Activated naive CD4-positive, alpha-beta T cell treated with anti-CD3 and anti-CD28 coated beads for 36 hours (primary cell): ENCODE results near the gene RPL18. TPM values are rescaled to one million over a fixed set of nuclear protein-coding genes. Genes with fewer than 3 reads are reported as not detected.
"Not testable (repeated sequence)": the region's sequence is repeated elsewhere in the genome, so short reads cannot be mapped to it uniquely, and the experiment has no call there.

ENCODE experiments used
- CTCF ChIA-PET: fragments of 350-600 bp; sonication (Branson Sonifier 250); formaldehyde crosslinking; loops from one replicate; lab custom pipeline; 2021; ENCODE audit warnings: antibody characterized with exemption; lab: Charles Lee
- DNase-seq: peaks from one replicate; pipeline ENCODE4 v3.0.0-alpha.2; 2020
- H3K27ac Mint-ChIP-seq: one replicate; pipeline ENCODE4 v1.8.0; 2021; ENCODE audit warnings: mild to moderate bottlenecking, mixed read lengths
- H3K27me3 Mint-ChIP-seq: one replicate; pipeline ENCODE4 v1.8.0; 2021; ENCODE audit warnings: low read depth, mixed read lengths
- H3K36me3 Mint-ChIP-seq: one replicate; pipeline ENCODE4 v1.8.0; 2021; ENCODE audit warnings: low read depth, mixed read lengths
- H3K4me1 Mint-ChIP-seq: one replicate; pipeline ENCODE4 v1.8.0; 2021; ENCODE audit warnings: low read depth, mixed read lengths
- H3K4me3 Mint-ChIP-seq: one replicate; pipeline ENCODE4 v1.8.0; 2021; ENCODE audit warnings: mild to moderate bottlenecking, moderate library complexity, mixed read lengths
- H3K9me3 Mint-ChIP-seq: one replicate; pipeline ENCODE4 v1.8.0; 2021; ENCODE audit warnings: mixed read lengths
- intact Hi-C: fragments of 100-400 bp; cut with micrococcal nuclease; formaldehyde crosslinking; loops from one replicate; pipeline ENCODE4 v1.15.1; 2023
- total RNA-seq, 2 experiments: library from RNA; stranded (reverse); gene quantifications; one replicate each; pipeline ENCODE4 v1.2.3, GENCODE V29; 2021

Gene RPL18
- total RNA-seq, 2 experiments from 2014 or later = 2,373 to 2,473 TPM

- intact Hi-C loops = no loop called here
- peak overlapping the region; percentile 80 for H3K4me3 Mint-ChIP-seq
- H3K9me3 Mint-ChIP-seq = no peaks in the 10 kb centered on the region
- H3K36me3 Mint-ChIP-seq = peaks cover 3% of the 10 kb centered on the region
- DNase-seq = no peak
- peaks cover 49% of the 10 kb centered on the region for H3K4me1 Mint-ChIP-seq
- H3K27ac Mint-ChIP-seq = peak overlapping the region; percentile 93
- H3K27me3 Mint-ChIP-seq = no peaks in the 10 kb centered on the region
- CTCF ChIA-PET = interaction anchor here (0.5 to 0.8 kb wide), 4 partner anchors 12 to 968 kb away, joined by 3 to 4 read pairs (median 3); no protein-coding TSS in a partner anchor
These were observed 14.4 kb upstream of the RPL18 start for GRCh38 chr19:48633148-48634035.

- H3K4me1 Mint-ChIP-seq = peaks cover 43% of the 10 kb centered on the region
- H3K9me3 Mint-ChIP-seq = no peaks in the 10 kb centered on the region
- CTCF ChIA-PET = interaction anchor here (0.8 kb wide), 1 partner anchor 106 kb away, joined by 3 read pairs; no protein-coding TSS in a partner anchor
- H3K27ac Mint-ChIP-seq = peak overlapping the region; percentile 93
- H3K4me3 Mint-ChIP-seq = no peak overlapping the region
- intact Hi-C loops = no loop called here
- H3K27me3 Mint-ChIP-seq = no peaks in the 10 kb centered on the region
- DNase-seq = peak; percentile 45
- peaks cover 2% of the 10 kb centered on the region for H3K36me3 Mint-ChIP-seq
These were observed 13.7 kb upstream of the RPL18 start for GRCh38 chr19:48632692-48633147.

DNA sequence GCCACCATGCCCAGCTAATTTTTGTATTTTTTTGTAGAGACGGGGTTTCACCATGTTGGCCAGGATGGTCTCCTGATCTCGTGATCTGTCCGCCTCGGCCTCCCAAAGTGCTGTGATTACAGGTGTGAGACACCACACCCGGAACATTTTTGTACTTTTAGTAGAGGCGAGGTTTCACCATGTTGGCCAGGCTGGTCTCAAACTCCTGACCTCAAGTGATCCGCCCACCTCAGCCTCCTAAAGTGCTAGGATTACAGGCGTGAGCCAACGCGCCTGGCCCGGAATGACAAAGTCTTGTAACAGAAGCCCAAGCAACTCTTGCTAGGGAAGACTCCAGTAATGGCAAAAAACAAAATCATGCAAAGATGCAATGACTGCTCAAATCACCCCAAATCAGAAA lies 13.3 kb upstream of the RPL18 start:
- H3K36me3 Mint-ChIP-seq, H3K27me3 Mint-ChIP-seq, H3K9me3 Mint-ChIP-seq, DNase-seq, intact Hi-C loops, H3K4me3 Mint-ChIP-seq: not testable (repeated sequence)
- peak overlapping the region; percentile 93 for H3K27ac Mint-ChIP-seq
- H3K4me1 Mint-ChIP-seq = peaks cover 40% of the 10 kb centered on the region
- CTCF ChIA-PET = interaction anchor here (0.8 kb wide), 1 partner anchor 107 kb away, joined by 3 read pairs; no protein-coding TSS in a partner anchor

DNA sequence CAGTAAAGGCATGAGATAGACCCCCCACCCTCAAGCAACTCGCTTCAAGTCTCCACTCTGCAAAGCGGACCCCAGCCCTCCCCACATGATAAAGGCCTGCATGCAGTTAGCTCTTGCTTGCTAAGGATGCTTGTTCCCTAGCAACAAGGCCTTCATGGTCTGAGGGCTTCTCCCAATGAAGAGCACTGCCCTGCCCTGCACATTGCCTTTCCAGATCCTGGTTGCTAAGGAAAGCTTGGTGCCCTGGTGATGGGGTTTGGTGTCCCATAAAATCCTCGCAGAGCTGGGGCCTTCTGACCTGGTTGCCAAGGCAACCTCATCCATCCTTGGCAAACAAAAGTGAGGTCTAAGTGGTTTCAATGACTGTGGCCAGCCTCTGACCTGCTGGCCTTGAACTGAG lies 12.2 kb upstream of the RPL18 start:
- CTCF ChIA-PET = no interaction called here
- no peak overlapping the region for H3K4me3 Mint-ChIP-seq
- H3K4me1 Mint-ChIP-seq = peaks cover 43% of the 10 kb centered on the region
- no peak overlapping the region for H3K27ac Mint-ChIP-seq
- peaks cover 2% of the 10 kb centered on the region for H3K36me3 Mint-ChIP-seq
- intact Hi-C loops = no loop called here
- DNase-seq = no peak
- H3K9me3 Mint-ChIP-seq = no peaks in the 10 kb centered on the region
- no peaks in the 10 kb centered on the region for H3K27me3 Mint-ChIP-seq

DNA sequence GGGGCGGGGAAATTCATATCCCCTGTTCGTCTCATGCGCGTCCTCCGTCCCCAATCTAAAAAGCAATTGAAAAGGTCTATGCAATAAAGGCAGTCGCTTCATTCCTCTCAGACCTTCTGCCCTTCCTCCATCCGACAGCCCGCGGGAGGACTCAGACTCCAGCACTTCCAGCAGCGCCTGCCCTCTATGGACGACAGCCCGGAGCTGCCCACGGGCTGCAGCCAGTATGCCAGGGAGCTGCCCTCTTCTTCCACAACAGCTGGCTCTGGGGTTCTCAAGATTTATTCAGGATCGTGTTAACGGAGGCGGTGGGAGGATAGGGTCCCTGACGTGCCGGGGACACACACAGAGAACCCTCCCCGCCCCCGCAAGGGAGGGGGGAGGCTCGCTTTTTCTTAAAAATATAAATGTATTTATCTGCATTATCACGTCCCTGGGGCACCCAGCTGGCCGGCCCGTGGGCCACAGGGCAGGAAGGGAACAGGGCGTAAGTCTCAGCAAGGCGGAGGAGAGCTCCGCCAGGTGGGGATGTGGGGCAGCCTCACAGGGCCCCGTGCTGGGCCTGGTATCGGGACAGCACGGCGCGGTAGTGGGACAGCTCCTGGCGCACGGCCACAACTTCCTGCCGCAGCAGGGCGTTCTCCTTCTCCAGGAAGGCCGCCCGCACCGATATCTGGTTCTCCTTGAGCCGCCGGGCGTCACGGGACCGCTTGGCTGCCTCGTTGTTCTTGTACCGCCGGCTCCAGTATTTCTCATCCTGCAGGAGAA lies 11.5 kb upstream of the RPL18 start:
- DNase-seq = no peak
- Mint-ChIP-seq H3K27ac (peak overlapping the region; percentile 61), H3K4me1 (peaks cover 41% of the 10 kb centered on the region)

DNA sequence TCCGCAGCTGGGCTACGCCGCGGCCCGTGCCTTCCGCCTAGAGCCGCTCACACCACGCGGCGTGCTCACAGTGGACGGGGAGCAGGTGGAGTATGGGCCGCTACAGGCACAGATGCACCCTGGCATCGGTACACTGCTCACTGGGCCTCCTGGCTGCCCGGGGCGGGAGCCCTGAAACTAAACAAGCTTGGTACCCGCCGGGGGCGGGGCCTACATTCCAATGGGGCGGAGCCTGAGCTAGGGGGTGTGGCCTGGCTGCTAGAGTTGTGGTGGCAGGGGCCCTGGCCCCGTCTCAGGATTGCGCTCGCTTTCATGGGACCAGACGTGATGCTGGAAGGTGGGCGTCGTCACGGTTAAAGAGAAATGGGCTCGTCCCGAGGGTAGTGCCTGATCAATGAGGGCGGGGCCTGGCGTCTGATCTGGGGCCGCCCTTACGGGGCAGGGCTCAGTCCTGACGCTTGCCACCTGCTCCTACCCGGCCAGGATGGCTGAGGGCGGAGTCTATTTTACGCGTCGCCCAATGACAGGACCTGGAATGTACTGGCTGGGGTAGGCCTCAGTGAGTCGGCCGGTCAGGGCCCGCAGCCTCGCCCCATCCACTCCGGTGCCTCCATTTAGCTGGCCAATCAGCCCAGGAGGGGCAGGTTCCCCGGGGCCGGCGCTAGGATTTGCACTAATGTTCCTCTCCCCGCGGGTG lies 10.8 kb upstream of the RPL18 start:
- H3K27me3 Mint-ChIP-seq = no peaks in the 10 kb centered on the region
- H3K36me3 Mint-ChIP-seq = peaks cover 2% of the 10 kb centered on the region
- H3K4me1 Mint-ChIP-seq = peaks cover 43% of the 10 kb centered on the region
- H3K27ac Mint-ChIP-seq = no peak overlapping the region
- no peak for DNase-seq
- no peak overlapping the region for H3K4me3 Mint-ChIP-seq
- no peaks in the 10 kb centered on the region for H3K9me3 Mint-ChIP-seq
- intact Hi-C loops = no loop called here
- CTCF ChIA-PET = no interaction called here

More for the DNA sequence above, 11.5 kb upstream of the RPL18 start:
- Mint-ChIP-seq H3K9me3 (no peaks in the 10 kb centered on the region), H3K4me3 (no peak overlapping the region), H3K27me3 (no peaks in the 10 kb centered on the region), H3K36me3 (peaks cover 2% of the 10 kb centered on the region)
- CTCF ChIA-PET = no interaction called here
- intact Hi-C loops = no loop called here

GRCh38 chr19:48629297-48629598 lies 10.3 kb upstream of the RPL18 start:
- Mint-ChIP-seq H3K9me3 (no peaks in the 10 kb centered on the region), H3K36me3 (peaks cover 2% of the 10 kb centered on the region), H3K27ac (no peak overlapping the region), H3K4me1 (peaks cover 43% of the 10 kb centered on the region), H3K4me3 (no peak overlapping the region), H3K27me3 (no peaks in the 10 kb centered on the region)
- intact Hi-C loops = no loop called here
- CTCF ChIA-PET = no interaction called here
- no peak for DNase-seq

- no peak for DNase-seq
- intact Hi-C loops = no loop called here
- CTCF ChIA-PET = interaction anchor here (0.6 kb wide), 1 partner anchor 220 kb away, joined by 4 read pairs; no protein-coding TSS in a partner anchor
- H3K27me3 Mint-ChIP-seq = no peaks in the 10 kb centered on the region
- no peak overlapping the region for H3K4me3 Mint-ChIP-seq
- H3K27ac Mint-ChIP-seq = no peak overlapping the region
- peaks cover 4% of the 10 kb centered on the region for H3K36me3 Mint-ChIP-seq
- H3K4me1 Mint-ChIP-seq = peaks cover 42% of the 10 kb centered on the region
- no peaks in the 10 kb centered on the region for H3K9me3 Mint-ChIP-seq
These were observed 9.7 kb upstream of the RPL18 start for GRCh38 chr19:48628486-48629296.

GRCh38 chr19:48627865-48628314 lies 8.9 kb upstream of the RPL18 start:
- Mint-ChIP-seq H3K4me3 (no peak overlapping the region), H3K27me3 (no peaks in the 10 kb centered on the region), H3K9me3 (no peaks in the 10 kb centered on the region), H3K4me1 (peaks cover 39% of the 10 kb centered on the region), H3K27ac (no peak overlapping the region), H3K36me3 (peaks cover 9% of the 10 kb centered on the region)
- CTCF ChIA-PET = interaction anchor here (0.6 kb wide), 1 partner anchor 221 kb away, joined by 4 read pairs; no protein-coding TSS in a partner anchor
- DNase-seq = no peak
- intact Hi-C loops = no loop called here

GRCh38 chr19:48627201-48627864 lies 8.4 kb upstream of the RPL18 start:
- CTCF ChIA-PET = no interaction called here
- H3K4me1 Mint-ChIP-seq = peaks cover 39% of the 10 kb centered on the region
- H3K27me3 Mint-ChIP-seq = no peaks in the 10 kb centered on the region
- H3K36me3 Mint-ChIP-seq = peaks cover 11% of the 10 kb centered on the region
- no peak overlapping the region for H3K27ac Mint-ChIP-seq
- no peak overlapping the region for H3K4me3 Mint-ChIP-seq
- no peak for DNase-seq
- intact Hi-C loops = no loop called here
- H3K9me3 Mint-ChIP-seq = no peaks in the 10 kb centered on the region

- no peaks in the 10 kb centered on the region for H3K27me3 Mint-ChIP-seq
- no peaks in the 10 kb centered on the region for H3K9me3 Mint-ChIP-seq
- peaks cover 43% of the 10 kb centered on the region for H3K4me1 Mint-ChIP-seq
- CTCF ChIA-PET = no interaction called here
- peaks cover 18% of the 10 kb centered on the region for H3K36me3 Mint-ChIP-seq
- DNase-seq = no peak
- H3K27ac Mint-ChIP-seq = no peak overlapping the region
- intact Hi-C loops = no loop called here
- H3K4me3 Mint-ChIP-seq = no peak overlapping the region
These were observed 6.9 kb upstream of the RPL18 start for GRCh38 chr19:48625891-48626327.
